Kasumi-1 (cell line): ENCODE measurements around the gene TBC1D19.
A peak's percentile ranks its signal among the peaks of the same experiment; 100 is the strongest.
"Not testable (repeated sequence)": the region's sequence is repeated elsewhere in the genome, so short reads cannot be mapped to it uniquely, and the experiment has no call there.

Experiments used
- DNase-seq, 2 experiments: peaks; one replicate each; lab custom pipeline; 2025; lab: John Stamatoyannopoulos, UW

The TBC1D19 gene

GRCh38 chr4:26687728-26688127 is 103.8 kb downstream of the TBC1D19 start:
- DNase-seq: no peak

- DNase-seq: no peak
Measured at GRCh38 chr4:26690506-26690905, 106.6 kb downstream of the TBC1D19 start.

GRCh38 chr4:26692014-26692726 is 108.3 kb downstream of the TBC1D19 start:
- DNase-seq: no peak

DNA sequence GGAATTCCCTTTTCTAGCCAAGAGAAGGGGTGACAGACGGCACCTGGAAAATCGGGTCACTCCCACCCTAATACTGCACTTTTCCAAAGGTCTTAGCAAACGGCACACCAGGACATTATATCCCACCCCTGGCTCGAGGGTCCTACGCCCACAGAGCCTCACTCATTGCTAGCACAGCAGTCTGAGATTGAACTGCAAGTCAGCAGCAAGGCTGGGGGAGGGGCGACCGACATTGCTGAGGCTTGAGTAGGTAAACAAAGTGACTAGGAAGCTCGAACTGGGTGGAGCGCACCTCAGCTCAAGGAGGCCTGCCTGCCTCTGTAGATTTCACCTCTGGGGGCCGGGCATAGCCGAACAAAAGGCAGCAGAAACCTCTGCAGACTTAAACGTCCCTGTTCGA is 110.2 kb downstream of the TBC1D19 start:
- DNase-seq: not testable (repeated sequence)

DNA sequence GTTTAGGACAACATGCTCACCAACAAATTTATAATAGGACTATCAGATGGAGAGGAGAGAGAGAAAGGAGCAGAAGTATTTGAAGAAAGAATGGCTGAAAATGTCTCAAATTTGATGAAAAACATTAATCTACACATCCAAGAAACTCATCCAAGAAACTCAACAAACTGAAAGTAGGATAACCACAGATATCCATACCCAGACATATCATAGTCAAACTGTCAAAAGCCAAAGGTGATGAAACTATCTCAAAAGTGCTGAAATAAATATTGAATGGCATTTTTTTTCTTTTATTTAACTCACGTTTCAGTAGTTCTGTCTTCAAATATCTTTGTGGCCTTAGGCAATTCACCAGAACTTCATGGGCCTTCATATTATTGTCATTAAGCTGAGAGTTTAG is 116.2 kb downstream of the TBC1D19 start:
- DNase-seq: no peak

DNA sequence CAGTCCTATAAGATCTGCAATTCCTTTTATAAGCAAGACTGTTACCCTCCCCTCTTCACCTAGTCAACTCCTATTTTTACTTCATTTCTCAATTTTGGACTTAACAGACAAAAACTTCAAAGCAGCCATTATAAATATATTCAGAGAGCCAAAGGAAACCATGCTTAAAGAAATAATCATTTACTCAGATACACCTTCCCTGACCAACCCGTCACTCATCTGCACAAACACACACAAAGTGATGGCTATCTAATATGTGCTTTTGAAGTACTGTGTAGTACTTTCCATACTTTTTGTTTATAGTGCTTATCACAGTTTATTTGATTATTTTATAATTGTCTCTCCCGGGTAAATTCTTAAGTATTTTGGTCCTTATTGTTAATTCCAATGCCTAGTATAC is 117.2 kb downstream of the TBC1D19 start:
- no peak for DNase-seq

DNA sequence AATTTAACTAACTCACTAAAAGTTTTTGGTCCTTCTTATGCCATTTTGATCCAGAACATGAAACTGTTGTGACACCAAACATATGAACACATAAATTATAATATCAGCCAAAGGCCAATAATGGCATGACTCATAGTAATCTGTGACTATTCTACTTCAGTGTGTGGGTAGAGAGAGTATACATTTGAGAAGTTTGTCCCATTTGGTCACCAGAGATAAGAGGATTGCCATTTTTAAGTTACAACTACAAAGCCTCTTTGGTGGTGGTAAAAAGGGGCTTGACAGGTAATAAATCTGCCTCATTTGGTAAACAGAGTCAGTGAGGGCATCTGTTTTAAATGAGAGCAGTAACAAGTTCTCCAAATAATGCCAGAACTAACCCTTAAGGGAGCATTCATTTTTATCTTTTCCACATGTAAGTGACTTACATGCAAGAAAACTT is 117.9 kb downstream of the TBC1D19 start:
- DNase-seq: no peak

DNA sequence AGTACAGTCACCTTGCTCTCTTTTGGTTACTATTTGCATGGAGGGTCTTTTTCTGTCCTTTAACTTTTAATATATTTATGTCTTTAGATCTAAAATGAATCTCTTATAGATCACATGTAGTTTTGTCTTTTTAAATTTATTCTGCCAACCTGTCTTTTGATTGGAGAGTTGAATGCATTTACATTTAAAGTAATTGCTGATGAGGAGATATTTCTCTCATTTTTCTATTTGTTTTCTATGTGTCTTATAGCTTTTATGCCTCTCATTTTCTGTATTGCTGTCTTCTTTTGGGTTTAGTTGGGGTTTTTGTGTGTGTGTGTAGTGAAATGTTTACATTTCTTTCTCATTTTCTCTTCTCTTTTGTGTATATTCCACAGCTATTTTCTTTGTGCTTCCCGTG is 123.5 kb downstream of the TBC1D19 start:
- DNase-seq: no peak

GRCh38 chr4:26709246-26709645 is 125.4 kb downstream of the TBC1D19 start:
- no peak for DNase-seq

GRCh38 chr4:26713563-26714151 is 129.8 kb downstream of the TBC1D19 start:
- no peak for DNase-seq

- no peak for DNase-seq
Measured at GRCh38 chr4:26715636-26716242, 131.9 kb downstream of the TBC1D19 start.

GRCh38 chr4:26717332-26717731 is 133.4 kb downstream of the TBC1D19 start:
- no peak for DNase-seq

GRCh38 chr4:26719954-26720552 is 136.2 kb downstream of the TBC1D19 start:
- peak; percentile 50 to 68 for DNase-seq

DNA sequence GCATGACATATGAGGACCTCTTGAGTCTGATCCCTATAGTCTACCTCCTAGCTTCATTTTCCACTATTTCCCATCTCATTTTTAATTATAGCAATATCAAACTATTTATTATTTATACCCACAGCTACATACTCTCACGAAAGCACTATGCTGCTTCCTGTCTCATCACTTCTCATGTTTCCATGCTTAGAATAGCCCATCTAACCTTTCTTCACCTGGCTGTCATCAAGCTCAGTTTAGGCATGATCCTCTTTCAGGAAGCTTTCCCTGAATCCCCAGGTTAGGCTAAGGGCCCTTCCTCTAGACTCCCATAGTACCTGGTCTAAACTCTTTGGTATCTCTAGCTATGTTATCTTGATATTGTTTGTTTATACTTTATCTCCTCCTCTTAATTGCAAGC is 137.8 kb downstream of the TBC1D19 start:
- DNase-seq: no peak

- DNase-seq: no peak
Measured at GRCh38 chr4:26723216-26723615, 139.3 kb downstream of the TBC1D19 start.

DNA sequence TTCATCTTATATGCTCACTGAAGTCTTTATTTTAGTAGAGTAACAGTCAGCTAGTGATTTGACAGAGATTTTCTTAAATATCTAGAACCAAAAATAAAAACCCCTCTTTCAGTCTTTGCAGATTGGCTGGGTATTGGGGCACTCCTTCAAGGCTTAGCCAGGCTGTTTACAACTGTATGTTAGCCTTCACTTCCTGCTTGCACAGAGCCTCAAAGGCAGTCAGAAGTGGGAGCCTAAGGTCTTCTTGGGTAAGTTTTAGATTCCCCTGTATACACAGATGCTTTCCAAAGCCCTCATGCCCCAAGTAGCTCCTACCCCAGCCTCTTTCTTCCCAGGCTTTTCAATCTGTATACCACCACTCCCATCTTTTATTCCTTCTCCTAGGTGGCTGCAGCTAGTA is 140.7 kb downstream of the TBC1D19 start:
- no peak for DNase-seq

GRCh38 chr4:26726655-26727387 is 142.9 kb downstream of the TBC1D19 start:
- DNase-seq: no peak

GRCh38 chr4:26727844-26728243 is 144.0 kb downstream of the TBC1D19 start:
- peak; percentile 33 to 54 for DNase-seq

DNA sequence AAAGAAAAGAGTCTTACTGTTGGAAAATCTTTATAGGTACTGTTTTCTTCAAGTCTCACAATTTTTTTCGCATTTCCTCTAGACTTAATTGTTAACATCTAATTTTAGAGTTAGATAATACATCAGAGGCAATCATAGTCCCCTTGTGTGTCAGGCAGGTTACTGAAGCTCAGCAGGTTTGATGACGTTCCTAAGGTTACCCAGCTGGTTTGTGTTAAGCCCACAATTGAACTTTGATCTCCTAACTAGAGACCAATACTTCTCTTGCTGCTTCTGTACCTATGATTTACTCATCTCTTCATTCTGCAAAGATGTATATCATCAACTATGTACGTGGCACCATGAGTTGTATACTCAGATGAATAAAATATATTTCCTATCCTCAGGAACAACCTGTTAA is 145.1 kb downstream of the TBC1D19 start:
- DNase-seq: no peak

DNA sequence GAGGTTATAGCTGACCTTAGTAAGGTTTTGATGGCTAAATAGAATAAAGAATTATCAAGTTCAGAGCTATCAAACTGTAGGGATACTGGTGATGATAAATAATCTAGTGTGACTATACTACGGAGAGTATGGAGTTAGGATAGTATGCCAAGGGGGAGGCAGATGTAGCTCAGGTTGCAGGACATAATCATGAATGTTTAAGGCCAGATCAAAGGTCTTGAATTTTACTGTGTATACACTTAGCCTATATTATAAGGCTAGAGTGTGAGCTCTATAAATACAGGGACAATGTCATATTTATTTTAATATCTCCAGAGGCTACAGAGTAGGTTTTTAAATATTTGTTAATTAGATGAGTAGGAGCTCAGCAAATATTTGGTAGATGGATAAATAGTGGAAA is 145.7 kb downstream of the TBC1D19 start:
- DNase-seq: no peak

GRCh38 chr4:26731351-26732035 is 147.6 kb downstream of the TBC1D19 start:
- DNase-seq: no peak

- DNase-seq: no peak
Measured at GRCh38 chr4:26732356-26732755, 148.5 kb downstream of the TBC1D19 start.
